Stimulated activated naive CD8-positive, alpha-beta T cell treated with anti-CD3 and anti-CD28 coated beads, Interleukin-15, amount 100 ng/mL, for 72 hours (primary cell): ENCODE data around the gene SRP68.
"Not testable (repeated sequence)": the region's sequence is repeated elsewhere in the genome, so short reads cannot be mapped to it uniquely, and the experiment has no call there.

Source experiments
- ATAC-seq: fragments of 150-1000 bp; cut with Tn5 transposase; 2 replicates; pipeline ENCODE4 v1.10.0; 2021; ENCODE audit warnings: mild to moderate bottlenecking, moderate library complexity
- DNase-seq, 2 donors: peaks; one replicate each; pipeline ENCODE4 v3.0.0; 2021 to 2022
- H3K27ac Mint-ChIP-seq, 2 donors: one replicate each; pipeline ENCODE4 v1.8.0; 2022; ENCODE audit warnings: mild to moderate bottlenecking in 2 of 2, mixed read lengths in 2 of 2, moderate library complexity in 2 of 2
- H3K27me3 Mint-ChIP-seq: one replicate; pipeline ENCODE4 v1.8.0; 2022; ENCODE audit warnings: mixed read lengths
- H3K4me1 Mint-ChIP-seq: one replicate; pipeline ENCODE4 v1.8.0; 2022; ENCODE audit warnings: mild to moderate bottlenecking, mixed read lengths
- H3K4me3 Mint-ChIP-seq, 2 donors: one replicate each; pipeline ENCODE4 v1.8.0; 2022; ENCODE audit warnings: mild to moderate bottlenecking in 2 of 2, mixed read lengths in 2 of 2, moderate library complexity in 1 of 2
- H3K9me3 Mint-ChIP-seq, 2 donors: one replicate each; pipeline ENCODE4 v1.8.0; 2022; ENCODE audit warnings: mixed read lengths in 2 of 2

Gene SRP68

DNA sequence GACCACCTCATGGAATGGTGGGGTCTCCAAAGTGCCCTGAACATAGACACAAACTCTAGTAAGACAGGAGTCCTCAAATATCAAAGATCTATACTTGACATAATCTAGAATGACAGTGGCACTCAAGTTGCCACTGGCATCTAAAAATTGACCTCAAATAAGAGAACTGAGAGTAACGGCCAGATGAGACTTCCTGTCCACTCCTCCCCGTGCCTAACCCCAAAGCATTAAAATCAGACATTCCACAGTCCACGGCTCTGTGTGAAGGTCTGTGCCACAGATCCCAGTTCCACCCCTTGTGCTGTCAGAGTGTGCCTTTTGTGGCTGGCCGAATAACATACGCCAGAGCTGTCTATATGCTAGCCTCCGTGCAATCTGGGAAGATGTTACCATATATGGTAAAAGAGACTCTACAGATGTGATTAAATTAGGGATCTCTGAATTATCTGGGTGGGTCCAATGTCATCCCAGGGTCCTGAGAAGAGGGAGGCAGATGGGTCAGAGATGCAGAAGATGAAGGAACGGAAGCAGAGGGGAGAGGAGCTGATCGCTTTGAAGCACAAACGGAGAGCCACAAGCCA is 24.2 kb downstream of the SRP68 start:
- peak overlapping the region in 1 of 2 donors; percentile 58 for H3K27ac Mint-ChIP-seq
- H3K9me3 Mint-ChIP-seq: no peaks in the 10 kb centered on the region
- no peak for DNase-seq
- no peak overlapping the region for H3K4me3 Mint-ChIP-seq
- H3K27me3 Mint-ChIP-seq: no peaks in the 10 kb centered on the region
- peaks cover 26% of the 10 kb centered on the region for H3K4me1 Mint-ChIP-seq
- no peak for ATAC-seq

DNA sequence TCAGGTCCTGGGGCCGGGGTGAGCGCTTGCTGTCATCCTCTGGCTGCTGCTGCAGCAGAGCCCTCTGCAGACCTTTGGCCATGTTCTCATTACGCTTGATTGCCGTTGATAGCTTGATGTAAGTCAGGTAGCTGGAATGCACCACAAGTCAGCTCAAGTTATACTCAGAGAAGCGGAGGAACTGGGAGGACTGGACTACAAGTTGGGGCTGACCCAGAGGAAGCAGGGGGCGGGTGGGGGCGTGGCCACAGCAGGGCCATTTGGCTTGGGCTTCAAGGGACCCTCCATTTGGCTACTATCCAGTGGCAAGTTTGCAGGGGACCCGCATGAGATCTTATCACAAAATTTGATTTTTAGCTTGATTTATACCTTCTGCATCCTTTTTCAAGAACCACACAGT is 26.3 kb downstream of the SRP68 start:
- ATAC-seq (no peak), DNase-seq (no peak)
- Mint-ChIP-seq H3K27ac (no peak overlapping the region), H3K4me1 (peaks cover 20% of the 10 kb centered on the region), H3K27me3 (no peaks in the 10 kb centered on the region), H3K4me3 (no peak overlapping the region), H3K9me3 (no peaks in the 10 kb centered on the region)

DNA sequence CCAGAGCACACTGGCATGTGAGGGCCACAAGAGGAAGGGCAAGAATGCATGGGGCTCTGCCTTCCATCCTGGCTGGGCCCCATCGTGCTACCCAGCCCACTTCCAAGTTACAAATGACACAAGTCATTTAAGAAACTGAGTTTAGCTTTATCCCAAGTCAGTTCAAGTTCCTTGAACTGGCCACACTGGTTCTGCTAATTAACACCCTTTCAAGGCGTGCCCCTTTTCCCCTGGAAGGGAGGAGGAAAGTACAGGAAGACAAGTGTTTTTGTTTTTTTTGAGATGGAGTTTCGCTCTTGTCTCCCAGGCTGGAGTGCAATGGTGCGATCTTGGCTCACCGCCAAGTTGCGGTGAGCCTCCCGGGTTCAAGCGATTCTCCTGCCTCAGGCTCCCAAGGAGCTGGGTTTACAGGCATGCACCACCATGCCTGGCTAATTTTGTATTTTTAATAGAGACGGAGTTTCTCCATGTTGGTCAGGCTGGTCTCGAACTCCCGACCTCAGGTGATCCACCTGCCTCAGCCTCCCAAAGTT is 27.8 kb downstream of the SRP68 start:
- peak overlapping the region in 1 of 2 donors; percentile 68 for H3K27ac Mint-ChIP-seq
- not testable (repeated sequence) for H3K27me3 Mint-ChIP-seq, H3K9me3 Mint-ChIP-seq, H3K4me1 Mint-ChIP-seq, DNase-seq, H3K4me3 Mint-ChIP-seq, ATAC-seq

DNA sequence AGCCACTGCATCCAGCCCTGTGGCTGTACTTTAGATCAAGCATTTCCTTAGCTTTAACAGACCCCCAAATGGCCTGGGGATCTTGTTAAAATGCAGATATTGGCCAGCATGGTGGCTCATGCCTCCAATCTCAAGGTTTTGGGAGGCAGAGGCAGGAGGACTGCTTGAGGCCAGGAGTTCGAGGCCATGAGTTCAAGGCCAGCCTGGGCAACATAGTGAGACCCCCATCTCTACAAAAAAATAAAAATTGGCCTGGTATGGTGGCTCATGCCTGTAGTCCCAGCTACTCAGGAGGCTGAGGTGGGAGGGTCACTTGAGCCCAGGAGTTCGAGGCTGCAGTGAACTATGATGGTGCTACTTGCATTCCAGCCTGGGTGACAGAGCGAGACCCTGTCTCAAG is 29.4 kb downstream of the SRP68 start:
- H3K4me3 Mint-ChIP-seq, DNase-seq, ATAC-seq, H3K9me3 Mint-ChIP-seq, H3K27me3 Mint-ChIP-seq, H3K4me1 Mint-ChIP-seq: not testable (repeated sequence)
- H3K27ac Mint-ChIP-seq: peak overlapping the region in 1 of 2 donors; percentile 48

DNA sequence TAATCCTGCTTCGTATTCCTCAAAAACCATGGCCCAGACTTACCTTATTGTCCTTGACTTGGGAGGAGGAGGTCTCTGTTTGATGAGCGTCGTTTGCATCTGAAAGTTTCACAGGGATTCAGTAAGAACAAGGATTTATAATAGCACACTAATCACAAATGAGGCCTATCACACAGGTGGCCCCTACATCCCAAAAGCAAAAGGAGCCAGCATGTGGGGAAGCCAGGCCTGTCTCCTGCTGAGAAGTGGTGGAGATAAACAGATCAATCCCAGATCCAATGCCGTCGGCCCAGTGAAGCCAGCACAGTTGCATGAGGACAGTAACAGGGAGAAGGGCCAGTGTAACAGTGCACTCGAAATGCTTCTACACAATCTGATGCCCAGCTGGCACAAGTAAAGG is 31.9 kb downstream of the SRP68 start:
- ATAC-seq: no peak
- Mint-ChIP-seq H3K27ac (peak overlapping the region in 1 of 2 donors; percentile 11), H3K4me3 (no peak overlapping the region), H3K27me3 (no peaks in the 10 kb centered on the region), H3K9me3 (no peaks in the 10 kb centered on the region), H3K4me1 (peaks cover 17% of the 10 kb centered on the region)
- DNase-seq: no peak

DNA sequence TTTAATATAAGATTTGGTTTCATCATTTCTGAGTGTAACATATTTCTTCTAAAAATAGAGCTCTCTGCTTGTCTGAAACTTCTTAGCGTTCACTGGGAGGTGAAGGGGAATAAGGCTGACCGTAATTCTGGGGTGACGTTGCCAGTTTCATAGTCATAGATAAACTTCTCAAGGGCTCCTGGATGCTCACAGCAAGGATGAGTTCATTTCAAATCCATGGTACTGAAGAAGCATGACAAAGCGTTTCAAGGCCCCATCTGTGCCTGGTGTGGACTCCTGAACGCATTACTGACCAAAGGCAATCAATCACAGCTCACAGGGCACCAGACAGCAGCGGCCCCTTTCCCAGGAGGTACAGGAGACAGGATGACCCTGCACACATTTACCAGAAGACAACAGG is 33.2 kb downstream of the SRP68 start:
- ATAC-seq (no peak), DNase-seq (no peak)
- no peak overlapping the region for H3K4me3 Mint-ChIP-seq
- peaks cover 24% of the 10 kb centered on the region for H3K4me1 Mint-ChIP-seq
- no peaks in the 10 kb centered on the region for H3K9me3 Mint-ChIP-seq
- no peak overlapping the region for H3K27ac Mint-ChIP-seq
- H3K27me3 Mint-ChIP-seq: no peaks in the 10 kb centered on the region

DNA sequence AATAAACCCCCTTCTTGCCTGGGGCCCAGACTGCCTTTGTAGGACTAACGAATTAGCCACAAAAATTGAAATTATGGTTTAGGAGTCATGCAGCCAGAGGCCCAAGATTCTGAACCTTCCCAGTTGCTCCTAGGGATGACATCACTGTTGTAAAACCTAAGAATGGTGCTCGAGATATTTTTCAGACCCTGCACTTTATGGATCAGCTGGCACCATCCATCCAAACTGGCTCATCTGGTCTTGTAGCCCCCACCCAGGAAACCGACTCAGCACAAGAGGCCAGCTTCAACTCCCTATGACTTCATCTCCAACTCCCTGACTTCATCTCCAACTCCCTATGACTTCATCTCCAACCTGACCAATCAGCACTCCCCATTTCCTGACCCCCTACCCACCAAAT is 34.3 kb downstream of the SRP68 start:
- no peak overlapping the region for H3K4me3 Mint-ChIP-seq
- no peaks in the 10 kb centered on the region for H3K27me3 Mint-ChIP-seq
- no peak overlapping the region for H3K27ac Mint-ChIP-seq
- DNase-seq: no peak
- ATAC-seq: no peak
- peaks cover 24% of the 10 kb centered on the region for H3K4me1 Mint-ChIP-seq
- no peaks in the 10 kb centered on the region for H3K9me3 Mint-ChIP-seq

DNA sequence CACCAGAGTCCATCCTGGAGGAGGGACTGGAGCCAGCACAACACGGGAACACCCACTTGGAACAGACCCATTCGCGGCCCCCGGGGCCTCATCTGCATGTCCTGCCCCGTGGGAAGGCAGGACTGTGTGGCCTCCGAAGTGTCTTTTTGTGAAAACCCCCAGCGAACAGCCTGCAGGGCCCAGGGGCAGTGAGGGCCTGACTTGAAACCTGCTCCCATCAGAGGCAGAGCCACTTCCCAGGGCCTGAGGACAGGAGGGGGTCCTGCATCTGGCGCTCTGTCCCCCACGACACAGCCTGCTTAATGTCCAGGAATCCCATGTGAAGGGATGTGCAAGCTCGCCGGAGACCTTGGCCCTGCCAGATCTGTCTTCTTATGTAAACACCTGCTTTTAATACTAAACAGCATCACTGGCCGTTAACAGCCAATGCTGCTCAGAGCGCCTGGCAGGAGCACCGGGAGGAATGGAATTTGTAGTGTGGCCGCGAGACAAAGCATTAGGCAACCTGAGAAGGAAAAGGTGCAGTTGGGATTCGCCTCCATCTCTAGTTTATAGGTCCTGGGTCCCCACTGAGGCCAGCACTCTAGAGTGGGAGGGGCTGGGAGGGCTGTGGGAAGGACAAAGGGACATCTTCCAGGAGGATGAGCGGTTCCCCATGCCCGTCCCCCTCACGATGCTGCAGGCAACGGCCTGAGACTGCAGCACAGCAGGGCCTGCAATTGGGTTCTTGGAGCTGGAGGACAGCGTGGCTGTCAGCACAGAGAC is 35.6 kb downstream of the SRP68 start:
- ATAC-seq (no peak), DNase-seq (no peak)
- H3K27ac Mint-ChIP-seq: peak overlapping the region in 1 of 2 donors; percentile 59
- no peaks in the 10 kb centered on the region for H3K9me3 Mint-ChIP-seq
- H3K27me3 Mint-ChIP-seq: no peaks in the 10 kb centered on the region
- no peak overlapping the region for H3K4me3 Mint-ChIP-seq
- peaks cover 24% of the 10 kb centered on the region for H3K4me1 Mint-ChIP-seq

DNA sequence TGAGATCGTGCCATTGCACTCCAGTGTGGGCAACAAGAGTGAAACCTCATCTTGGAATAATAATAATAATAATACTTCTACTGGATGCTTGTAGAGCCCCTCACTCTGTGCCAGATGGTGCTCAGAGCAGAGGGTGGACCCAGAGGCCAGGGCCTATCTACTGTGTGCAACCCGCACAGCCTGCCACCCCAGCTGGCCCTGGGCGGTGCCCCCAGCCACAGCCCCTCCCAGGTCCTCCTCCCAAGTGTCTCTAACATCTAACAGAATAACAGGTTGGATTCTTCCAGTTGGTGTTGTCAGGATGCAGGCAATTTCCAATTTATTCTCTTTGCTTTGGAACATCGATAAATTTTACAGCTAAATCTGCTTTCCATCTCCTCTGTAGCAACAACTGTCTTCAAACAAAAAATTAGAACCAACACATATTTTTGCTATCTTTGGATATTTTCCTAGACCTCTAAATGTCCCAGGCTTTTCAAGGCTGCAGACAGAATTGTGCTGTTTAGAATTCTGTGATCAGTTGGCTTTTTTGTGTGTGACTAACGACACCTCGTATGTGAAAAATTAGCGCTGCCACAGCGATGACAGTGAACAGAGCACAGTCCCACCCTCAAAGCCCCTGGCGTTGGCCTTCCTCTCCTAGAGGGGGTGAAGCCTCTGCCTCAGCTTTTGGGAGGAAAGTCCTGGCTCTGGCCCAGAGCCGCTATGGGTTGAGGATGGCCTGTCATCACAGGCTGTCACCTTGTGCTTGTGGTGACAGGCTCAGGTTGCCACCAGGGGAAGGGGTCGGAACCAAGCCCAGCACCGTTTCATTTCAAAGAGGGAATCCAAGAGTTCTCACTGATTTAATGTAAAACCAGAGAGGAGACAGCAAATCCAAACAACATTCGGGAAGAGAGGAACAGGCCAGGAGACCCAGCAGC is 37.6 kb downstream of the SRP68 start:
- peaks cover 28% of the 10 kb centered on the region for H3K4me1 Mint-ChIP-seq
- H3K9me3 Mint-ChIP-seq: no peaks in the 10 kb centered on the region
- no peak for DNase-seq
- no peak overlapping the region for H3K4me3 Mint-ChIP-seq
- no peak for ATAC-seq
- H3K27me3 Mint-ChIP-seq: no peaks in the 10 kb centered on the region
- no peak overlapping the region for H3K27ac Mint-ChIP-seq

DNA sequence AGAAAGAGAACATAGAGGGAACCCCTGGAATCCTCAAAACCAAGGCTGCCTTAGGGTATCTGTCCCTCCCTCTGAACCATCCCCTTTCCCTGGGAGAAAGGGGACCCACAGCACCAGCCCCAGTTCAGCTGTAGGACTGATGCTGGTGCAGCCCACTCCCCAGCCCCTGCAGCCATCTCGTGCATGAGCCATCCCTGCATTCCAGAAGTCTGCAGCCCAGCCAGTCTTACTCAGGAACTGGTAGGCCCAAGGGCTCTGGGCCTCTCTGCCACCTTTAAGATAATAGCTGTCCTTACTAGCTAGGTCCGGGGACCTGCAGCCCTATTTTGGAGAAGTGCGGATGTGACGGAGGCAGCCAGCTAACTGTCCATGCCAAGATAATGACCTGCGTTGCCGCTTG is 39.2 kb downstream of the SRP68 start:
- no peaks in the 10 kb centered on the region for H3K9me3 Mint-ChIP-seq
- H3K27me3 Mint-ChIP-seq: no peaks in the 10 kb centered on the region
- no peak for ATAC-seq
- H3K4me3 Mint-ChIP-seq: no peak overlapping the region
- peaks cover 39% of the 10 kb centered on the region for H3K4me1 Mint-ChIP-seq
- DNase-seq: no peak
- H3K27ac Mint-ChIP-seq: no peak overlapping the region

DNA sequence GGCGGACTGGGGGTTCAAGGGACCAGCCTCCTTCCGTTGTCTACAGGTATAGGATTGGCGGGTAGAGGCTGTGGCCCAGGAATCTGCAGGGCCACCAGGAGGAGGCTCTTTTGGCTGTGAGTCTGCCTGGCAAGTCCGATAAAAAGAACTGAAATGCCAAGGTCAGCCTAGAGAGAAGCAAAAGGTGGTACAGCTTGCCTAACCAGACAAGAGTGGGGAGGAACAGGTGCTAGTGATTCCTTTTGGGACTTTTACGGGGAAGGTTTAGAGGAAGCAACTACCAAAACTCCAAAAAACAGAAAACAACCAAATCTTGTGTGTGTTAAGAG is 39.6 kb downstream of the SRP68 start:
- Mint-ChIP-seq H3K27ac (no peak overlapping the region), H3K9me3 (no peaks in the 10 kb centered on the region), H3K4me3 (no peak overlapping the region), H3K4me1 (peaks cover 39% of the 10 kb centered on the region), H3K27me3 (no peaks in the 10 kb centered on the region)
- ATAC-seq (no peak), DNase-seq (no peak)

DNA sequence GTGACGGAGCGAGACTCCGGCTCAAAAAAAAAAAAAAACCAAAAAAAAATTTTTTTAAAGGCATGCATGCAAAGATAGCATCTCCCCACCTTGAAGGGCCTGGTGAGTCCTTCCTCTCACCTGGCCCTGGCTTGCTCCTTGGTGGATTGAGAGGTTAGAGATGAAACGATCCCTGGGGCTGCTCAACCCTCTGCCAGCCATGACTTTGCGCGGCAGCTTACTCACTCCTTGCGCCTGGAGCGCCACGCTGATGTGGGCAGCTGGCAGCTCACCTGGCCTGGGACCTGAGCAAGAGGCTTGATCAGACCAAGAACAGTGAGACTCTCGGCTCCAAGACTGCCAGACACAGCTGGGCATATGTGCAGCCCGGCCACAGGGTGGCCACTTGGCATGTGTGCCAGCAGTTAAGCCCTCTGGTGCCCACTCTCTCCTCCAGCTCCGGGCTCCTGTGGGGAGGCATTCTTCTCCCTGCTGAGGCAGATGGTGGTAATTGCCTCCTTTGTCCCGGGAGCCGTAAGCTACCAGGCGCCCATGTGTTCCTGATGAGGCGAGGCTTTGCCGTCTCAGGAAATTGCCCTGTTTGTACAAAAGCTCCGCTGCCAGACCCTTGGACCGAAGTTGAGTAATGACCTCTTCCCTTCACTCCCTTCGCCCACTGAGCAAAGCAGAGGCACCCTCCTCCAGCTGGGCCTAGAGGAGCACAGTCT is 40.1 kb downstream of the SRP68 start:
- no peak for ATAC-seq
- H3K9me3 Mint-ChIP-seq: no peaks in the 10 kb centered on the region
- H3K4me1 Mint-ChIP-seq: peaks cover 35% of the 10 kb centered on the region
- H3K4me3 Mint-ChIP-seq: no peak overlapping the region
- H3K27me3 Mint-ChIP-seq: no peaks in the 10 kb centered on the region
- no peak overlapping the region for H3K27ac Mint-ChIP-seq
- DNase-seq: no peak

DNA sequence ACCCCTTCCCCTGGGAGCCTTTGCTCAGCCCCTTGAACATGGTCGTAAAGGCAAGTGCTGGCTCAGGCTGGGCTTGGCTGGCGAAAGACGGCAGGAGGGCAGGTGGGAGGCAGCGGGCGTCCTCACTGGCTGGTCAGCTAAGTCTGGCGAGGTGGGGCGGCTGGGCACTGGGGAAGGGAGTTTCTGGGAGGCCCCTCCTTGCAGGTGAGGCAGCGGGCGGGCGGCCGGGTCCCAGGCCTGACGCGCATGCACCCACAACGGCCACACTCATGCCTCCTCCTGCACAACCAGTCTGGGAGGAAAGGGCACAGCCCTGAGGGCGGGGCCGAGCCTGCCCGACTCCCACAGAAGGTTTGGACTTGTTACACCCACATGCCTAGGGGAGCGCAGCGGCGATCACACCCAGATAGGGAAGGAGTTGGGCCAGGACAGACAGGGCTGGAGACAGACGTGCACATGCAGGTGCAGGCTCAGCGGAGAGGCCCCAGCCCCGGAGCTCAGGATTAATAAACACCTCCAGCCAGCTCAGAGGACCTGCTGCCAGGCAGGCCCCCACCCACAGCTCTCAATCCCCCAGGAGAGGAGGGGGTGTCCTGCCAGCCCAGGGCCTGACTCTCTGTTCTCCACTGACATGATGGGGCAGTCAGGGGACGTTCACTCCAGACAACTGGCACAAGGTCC is 45.0 kb downstream of the SRP68 start, which contains the start of gene EVPL:
TSS of gene EVPL (minus strand) at position 148 of the 681 bp plus-strand sequence. CDS start at position 40, 108 bp downstream.
- Mint-ChIP-seq H3K27ac (peak within 1 kb of the TSS in 1 of 2 donors; percentile 48), H3K9me3 (no peaks in the 10 kb centered on the region), H3K4me1 (peaks cover 33% of the 10 kb centered on the region), H3K4me3 (no peak within 1 kb of the TSS), H3K27me3 (no peaks in the 10 kb centered on the region)
- ATAC-seq (no peak), DNase-seq (no peak)

DNA sequence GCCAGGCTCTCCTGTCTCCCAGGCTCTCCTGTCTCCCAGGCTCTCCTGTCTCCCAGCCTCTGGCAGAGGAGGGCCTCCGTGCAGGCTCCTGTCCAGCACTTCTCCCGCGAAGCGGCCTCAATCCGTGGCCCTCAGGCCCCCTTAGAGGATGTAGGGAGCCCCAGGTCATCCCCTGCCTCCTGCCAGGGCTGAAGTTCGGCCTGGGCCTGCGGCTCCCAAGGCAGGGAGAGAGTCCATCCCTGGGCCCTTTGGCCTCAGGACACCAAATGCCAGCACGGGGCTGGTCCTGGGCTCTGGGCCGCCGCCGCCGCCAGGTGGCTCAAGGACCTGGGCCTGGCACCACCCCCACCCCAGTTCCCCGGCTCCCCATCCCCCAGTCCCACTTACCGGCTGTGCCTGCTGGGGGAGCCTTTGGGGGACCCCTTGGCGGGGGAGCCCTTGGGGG is 45.6 kb downstream of the SRP68 start:
- DNase-seq (no peak), ATAC-seq (no peak)
- Mint-ChIP-seq H3K27me3 (no peaks in the 10 kb centered on the region), H3K9me3 (no peaks in the 10 kb centered on the region), H3K4me1 (peaks cover 33% of the 10 kb centered on the region), H3K27ac (no peak overlapping the region), H3K4me3 (no peak overlapping the region)

DNA sequence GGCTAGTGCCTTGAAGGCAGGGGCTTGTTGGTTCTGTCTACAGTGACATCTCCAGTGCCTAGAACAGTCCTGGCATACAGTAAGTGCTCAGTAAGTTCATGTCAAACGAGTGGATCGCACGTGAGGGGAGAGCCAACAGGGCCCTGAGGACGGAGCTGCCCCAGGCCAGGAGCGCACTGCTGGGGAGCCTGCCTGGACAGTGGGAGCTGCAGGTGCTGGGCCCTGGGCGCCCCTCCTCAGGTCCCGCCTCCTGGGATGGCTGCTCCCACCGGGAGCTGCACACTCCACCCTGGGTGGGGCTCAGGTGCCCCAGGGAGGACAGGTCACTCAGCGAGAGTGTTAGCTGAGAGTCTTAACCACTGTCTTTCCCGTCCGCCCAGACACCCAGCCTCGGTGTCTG is 47.0 kb downstream of the SRP68 start:
- H3K27ac Mint-ChIP-seq: no peak overlapping the region
- no peak for DNase-seq
- H3K9me3 Mint-ChIP-seq: no peaks in the 10 kb centered on the region
- H3K27me3 Mint-ChIP-seq: no peaks in the 10 kb centered on the region
- ATAC-seq: no peak
- peaks cover 34% of the 10 kb centered on the region for H3K4me1 Mint-ChIP-seq
- H3K4me3 Mint-ChIP-seq: no peak overlapping the region
